ENCODE measurements around the gene L3MBTL4. TPM values are rescaled to one million over a fixed set of nuclear protein-coding genes. Genes with fewer than 3 reads are reported as not detected.
A peak's percentile ranks its signal among the peaks of the same experiment; 100 is the strongest.

Gene L3MBTL4
- polyA plus RNA-seq, 1 of the 3 experiments (the other 2 are of a cell fraction) = 0.02 TPM

DNA sequence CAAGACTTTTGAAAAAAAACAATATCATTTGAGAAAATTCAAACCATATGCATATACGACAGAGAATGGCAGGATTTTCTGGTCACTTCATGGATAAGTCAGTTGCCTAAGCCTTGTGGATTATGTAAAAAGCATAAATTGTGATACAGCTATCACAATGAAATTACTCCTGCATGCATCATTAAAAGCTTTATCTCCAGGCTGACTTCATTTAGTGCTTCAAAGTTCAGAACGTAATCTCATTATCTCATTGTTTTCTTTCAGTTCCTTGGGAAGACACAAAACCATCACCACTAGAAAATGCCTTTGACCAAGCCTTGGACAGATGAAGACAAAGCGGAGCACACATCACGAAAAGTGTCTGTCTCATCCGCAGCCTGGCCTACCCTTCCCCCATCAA, 57.0 kb downstream of the L3MBTL4 start:
- WGBS (ENCODE audit: low lambda C conversion rate) = 51% methylated on average over 5 of the region's 5 CpGs
- H3K27me3 ChIP-seq (ENCODE audit: insufficient read depth) = no peaks in the 10 kb centered on the region
- no peaks in the 10 kb centered on the region for H3K79me2 ChIP-seq (ENCODE audit: insufficient read depth)
- H3K4me3 ChIP-seq (ENCODE audit: low read depth in 2 of 2, low read length in 1 of 2) = no peak overlapping the region
- ChIA-PET CTCF (interaction anchor here (0.7 to 1.5 kb wide), 2 partner anchors 8 to 13 kb away, joined by 3 to 4 read pairs; no protein-coding TSS in a partner anchor), POLR2A (no interaction called here)
- H3K4me2 ChIP-seq = no peak overlapping the region
- no peaks in the 10 kb centered on the region for H3K9me3 ChIP-seq
- H3K27ac ChIP-seq (ENCODE audit: low read depth in 2 of 2, low read length in 1 of 2) = no peak overlapping the region
- no peak for TF ChIP-seq ELF1 (IDR thresholded peaks at IDR 0.05)
- TF ChIP-seq, protein P1, sequence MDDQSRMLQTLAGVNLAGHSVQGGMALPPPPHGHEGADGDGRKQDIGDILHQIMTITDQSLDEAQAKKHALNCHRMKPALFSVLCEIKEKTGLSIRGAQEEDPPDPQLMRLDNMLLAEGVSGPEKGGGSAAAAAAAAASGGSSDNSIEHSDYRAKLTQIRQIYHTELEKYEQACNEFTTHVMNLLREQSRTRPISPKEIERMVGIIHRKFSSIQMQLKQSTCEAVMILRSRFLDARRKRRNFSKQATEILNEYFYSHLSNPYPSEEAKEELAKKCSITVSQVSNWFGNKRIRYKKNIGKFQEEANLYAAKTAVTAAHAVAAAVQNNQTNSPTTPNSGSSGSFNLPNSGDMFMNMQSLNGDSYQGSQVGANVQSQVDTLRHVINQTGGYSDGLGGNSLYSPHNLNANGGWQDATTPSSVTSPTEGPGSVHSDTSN (IDR thresholded peaks at IDR 0.05) = no peak
- H3K9me2 ChIP-seq = no peaks in the 10 kb centered on the region
- H2AFZ ChIP-seq (ENCODE audit: low read depth) = no peak overlapping the region
- DNase-seq = peak; percentile 16
- peaks cover 0 to 3% of the 10 kb centered on the region in 2 experiments; a peak in 1 of 4 replicates for H3K4me1 ChIP-seq (ENCODE audit: control insufficient read depth in 1 of 2, insufficient read depth in 2 of 2, low read depth in 1 of 2, low read length in 1 of 2)
- no peaks in the 10 kb centered on the region for H3F3A ChIP-seq (replicated peaks; ENCODE audit: insufficient read depth)
- H3K36me3 ChIP-seq (replicated peaks in 1 of 2; ENCODE audit: control insufficient read depth in 1 of 2, insufficient read depth in 2 of 2, low read length in 1 of 2) = no peaks in the 10 kb centered on the region
- H3K9ac ChIP-seq = no peak overlapping the region
- no peaks in the 10 kb centered on the region for H4K20me1 ChIP-seq (ENCODE audit: insufficient read depth)

DNA sequence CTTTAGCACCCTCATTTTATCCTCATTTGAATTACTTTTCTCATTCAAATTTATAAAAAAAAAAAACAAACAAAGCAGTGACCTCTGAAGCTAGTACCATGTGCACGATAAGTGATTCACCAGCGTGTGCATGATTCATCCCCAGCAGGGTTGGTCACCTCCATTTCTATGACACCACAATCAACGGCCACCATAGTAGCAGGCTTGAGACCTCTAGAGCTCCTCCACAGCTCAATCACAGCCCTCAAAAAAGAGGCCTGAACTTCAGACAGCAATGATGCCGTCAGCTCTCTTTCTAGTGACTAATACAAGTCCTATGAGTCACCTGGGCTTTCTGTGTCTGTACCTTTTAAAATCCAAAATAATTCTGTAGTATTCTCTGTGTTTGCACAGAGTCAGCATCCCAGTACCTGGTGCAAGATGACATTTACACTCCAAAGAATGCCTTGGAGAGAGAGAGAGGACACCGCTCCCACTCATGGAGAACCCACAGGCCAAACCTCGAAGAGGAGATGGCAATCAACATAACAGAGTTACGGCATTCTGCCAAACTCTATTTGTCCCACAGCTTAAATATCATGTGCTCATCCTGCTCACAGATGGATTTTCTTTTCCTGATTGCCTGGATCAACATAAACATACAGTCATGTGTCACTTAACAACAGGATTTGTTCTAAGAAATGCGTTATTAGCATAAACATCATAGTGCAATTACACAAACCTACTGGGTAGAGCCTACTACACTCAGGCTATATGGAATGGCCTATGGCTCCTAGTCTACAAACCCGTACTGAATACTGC, 58.7 kb downstream of the L3MBTL4 start:
- DNase-seq = no peak
- 47% methylated on average over 9 of the region's 9 CpGs for WGBS (ENCODE audit: low lambda C conversion rate)
- Histone ChIP-seq H3F3A (replicated peaks; ENCODE audit: insufficient read depth) (no peaks in the 10 kb centered on the region), H3K4me2 (no peak overlapping the region), H3K36me3 (replicated peaks in 1 of 2; ENCODE audit: control insufficient read depth in 1 of 2, insufficient read depth in 2 of 2, low read length in 1 of 2) (no peaks in the 10 kb centered on the region), H3K79me2 (ENCODE audit: insufficient read depth) (no peaks in the 10 kb centered on the region), H2AFZ (ENCODE audit: low read depth) (peak overlapping the region; percentile 51; the same call in 1 of the 2 replicates), H4K20me1 (ENCODE audit: insufficient read depth) (no peaks in the 10 kb centered on the region), H3K27ac (ENCODE audit: low read depth in 2 of 2, low read length in 1 of 2) (no peak overlapping the region), H3K4me1 (ENCODE audit: control insufficient read depth in 1 of 2, insufficient read depth in 2 of 2, low read depth in 1 of 2, low read length in 1 of 2) (peaks cover 0 to 3% of the 10 kb centered on the region in 2 experiments; a peak in 1 of 4 replicates), H3K9me2 (no peaks in the 10 kb centered on the region), H3K27me3 (ENCODE audit: insufficient read depth) (no peaks in the 10 kb centered on the region), H3K9me3 (no peaks in the 10 kb centered on the region), H3K9ac (no peak overlapping the region), H3K4me3 (ENCODE audit: low read depth in 2 of 2, low read length in 1 of 2) (no peak overlapping the region)
- ChIA-PET POLR2A (no interaction called here), CTCF (no interaction called here)
- TF ChIP-seq SIN3A (IDR thresholded peaks at IDR 0.05; ENCODE audit: borderline replicate concordance, low read depth, low read length) = no peak
- TF ChIP-seq TEAD4 (IDR thresholded peaks at IDR 0.05; ENCODE audit: borderline replicate concordance, insufficient read depth) = no peak
- no peak for TF ChIP-seq FOXJ3 (CRISPR knock-in tag; IDR thresholded peaks at IDR 0.05)
- TF ChIP-seq RFX5 (IDR thresholded peaks at IDR 0.05; ENCODE audit: low read length) = no peak
- TF ChIP-seq RXRA (IDR thresholded peaks at IDR 0.05; ENCODE audit: borderline replicate concordance, low read depth) = no peak
- no peak for TF ChIP-seq RCOR1 (IDR thresholded peaks at IDR 0.05; ENCODE audit: low read length)
- TF ChIP-seq, protein P2, sequence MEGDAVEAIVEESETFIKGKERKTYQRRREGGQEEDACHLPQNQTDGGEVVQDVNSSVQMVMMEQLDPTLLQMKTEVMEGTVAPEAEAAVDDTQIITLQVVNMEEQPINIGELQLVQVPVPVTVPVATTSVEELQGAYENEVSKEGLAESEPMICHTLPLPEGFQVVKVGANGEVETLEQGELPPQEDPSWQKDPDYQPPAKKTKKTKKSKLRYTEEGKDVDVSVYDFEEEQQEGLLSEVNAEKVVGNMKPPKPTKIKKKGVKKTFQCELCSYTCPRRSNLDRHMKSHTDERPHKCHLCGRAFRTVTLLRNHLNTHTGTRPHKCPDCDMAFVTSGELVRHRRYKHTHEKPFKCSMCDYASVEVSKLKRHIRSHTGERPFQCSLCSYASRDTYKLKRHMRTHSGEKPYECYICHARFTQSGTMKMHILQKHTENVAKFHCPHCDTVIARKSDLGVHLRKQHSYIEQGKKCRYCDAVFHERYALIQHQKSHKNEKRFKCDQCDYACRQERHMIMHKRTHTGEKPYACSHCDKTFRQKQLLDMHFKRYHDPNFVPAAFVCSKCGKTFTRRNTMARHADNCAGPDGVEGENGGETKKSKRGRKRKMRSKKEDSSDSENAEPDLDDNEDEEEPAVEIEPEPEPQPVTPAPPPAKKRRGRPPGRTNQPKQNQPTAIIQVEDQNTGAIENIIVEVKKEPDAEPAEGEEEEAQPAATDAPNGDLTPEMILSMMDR (IDR thresholded peaks at IDR 0.05) = no peak
- TF ChIP-seq, protein P3, sequence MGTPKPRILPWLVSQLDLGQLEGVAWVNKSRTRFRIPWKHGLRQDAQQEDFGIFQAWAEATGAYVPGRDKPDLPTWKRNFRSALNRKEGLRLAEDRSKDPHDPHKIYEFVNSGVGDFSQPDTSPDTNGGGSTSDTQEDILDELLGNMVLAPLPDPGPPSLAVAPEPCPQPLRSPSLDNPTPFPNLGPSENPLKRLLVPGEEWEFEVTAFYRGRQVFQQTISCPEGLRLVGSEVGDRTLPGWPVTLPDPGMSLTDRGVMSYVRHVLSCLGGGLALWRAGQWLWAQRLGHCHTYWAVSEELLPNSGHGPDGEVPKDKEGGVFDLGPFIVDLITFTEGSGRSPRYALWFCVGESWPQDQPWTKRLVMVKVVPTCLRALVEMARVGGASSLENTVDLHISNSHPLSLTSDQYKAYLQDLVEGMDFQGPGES (IDR thresholded peaks at IDR 0.05; ENCODE audit: low read depth, low read length) = no peak
- TF ChIP-seq GATA2 (CRISPR knock-in tag; IDR thresholded peaks at IDR 0.05) = no peak
- TF ChIP-seq RAD21 (IDR thresholded peaks at IDR 0.05; ENCODE audit: low read length) = no peak
- TF ChIP-seq FOSL2 (IDR thresholded peaks at IDR 0.05; ENCODE audit: borderline replicate concordance, low read depth) = no peak
- no peak for TF ChIP-seq TAF1 (IDR thresholded peaks at IDR 0.05; ENCODE audit: borderline replicate concordance, low read depth, low read length)
- TF ChIP-seq NFIC (IDR thresholded peaks at IDR 0.05; ENCODE audit: borderline replicate concordance) = no peak
- TF ChIP-seq SMC3 (IDR thresholded peaks at IDR 0.05; ENCODE audit: low read depth, low read length) = no peak
- TF ChIP-seq TCF12 (IDR thresholded peaks at IDR 0.05) = no peak
- TF ChIP-seq MEF2A (IDR thresholded peaks at IDR 0.05; ENCODE audit: borderline replicate concordance, low read depth) = no peak
- TF ChIP-seq ELF1 (IDR thresholded peaks at IDR 0.05) = no peak
- TF ChIP-seq, protein P4, sequence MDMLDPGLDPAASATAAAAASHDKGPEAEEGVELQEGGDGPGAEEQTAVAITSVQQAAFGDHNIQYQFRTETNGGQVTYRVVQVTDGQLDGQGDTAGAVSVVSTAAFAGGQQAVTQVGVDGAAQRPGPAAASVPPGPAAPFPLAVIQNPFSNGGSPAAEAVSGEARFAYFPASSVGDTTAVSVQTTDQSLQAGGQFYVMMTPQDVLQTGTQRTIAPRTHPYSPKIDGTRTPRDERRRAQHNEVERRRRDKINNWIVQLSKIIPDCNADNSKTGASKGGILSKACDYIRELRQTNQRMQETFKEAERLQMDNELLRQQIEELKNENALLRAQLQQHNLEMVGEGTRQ (IDR thresholded peaks at IDR 0.05; ENCODE audit: borderline replicate concordance, low read depth, low read length) = no peak

Data from SK-N-SH (cell line).